ENCODE data around the gene VDAC1.

Gene VDAC1

GRCh38 chr5:133990396-133990795 is 14.4 kb downstream of the VDAC1 start:
- H3K4me1 ChIP-seq, result no peaks in the 10 kb centered on the region; the same call in none of the 2 replicates
- TF ChIP-seq CTCF (IDR thresholded peaks at IDR 0.05; ENCODE audit: low read depth, low read length), result no peak
- H3K9me3 ChIP-seq, result no peaks in the 10 kb centered on the region

GRCh38 chr5:133985540-133986180 is 19.1 kb downstream of the VDAC1 start:
- Histone ChIP-seq H3K27me3 (no peaks in the 10 kb centered on the region), H3K4me1 (no peaks in the 10 kb centered on the region), H3K9me3 (no peaks in the 10 kb centered on the region), H3K4me3 (ENCODE audit: low read depth, low read length) (no peak overlapping the region), H3K36me3 (peaks cover 87% of the 10 kb centered on the region)
- no peak for TF ChIP-seq CTCF (IDR thresholded peaks at IDR 0.05; ENCODE audit: low read depth, low read length)
- no peak for DNase-seq

More at GRCh38 chr5:133990396-133990795, 14.4 kb downstream of the VDAC1 start:
- Histone ChIP-seq H3K4me3 (ENCODE audit: low read depth, low read length) (no peak overlapping the region), H3K36me3 (peaks cover 71% of the 10 kb centered on the region), H3K27me3 (no peaks in the 10 kb centered on the region)
- no peak for DNase-seq

- peaks cover 85% of the 10 kb centered on the region for H3K36me3 ChIP-seq
- no peaks in the 10 kb centered on the region for H3K4me1 ChIP-seq
- no peaks in the 10 kb centered on the region for H3K9me3 ChIP-seq
- H3K4me3 ChIP-seq (ENCODE audit: low read depth, low read length), result no peak overlapping the region
- no peak for DNase-seq
- no peak for TF ChIP-seq CTCF (IDR thresholded peaks at IDR 0.05; ENCODE audit: low read depth, low read length)
- H3K27me3 ChIP-seq, result no peaks in the 10 kb centered on the region
Observed at GRCh38 chr5:133983674-133984073, 21.1 kb downstream of the VDAC1 start.

- Histone ChIP-seq H3K9me3 (no peaks in the 10 kb centered on the region), H3K4me3 (ENCODE audit: low read depth, low read length) (no peak overlapping the region), H3K4me1 (no peaks in the 10 kb centered on the region), H3K27me3 (no peaks in the 10 kb centered on the region), H3K36me3 (peaks cover 87% of the 10 kb centered on the region)
- no peak for DNase-seq
- peak; percentile 24 for TF ChIP-seq CTCF (IDR thresholded peaks at IDR 0.05; ENCODE audit: low read depth, low read length)
Observed at GRCh38 chr5:133981714-133982113, 23.1 kb downstream of the VDAC1 start.

- H3K36me3 ChIP-seq, result peaks cover 87% of the 10 kb centered on the region
- H3K9me3 ChIP-seq, result no peaks in the 10 kb centered on the region
- no peaks in the 10 kb centered on the region for H3K4me1 ChIP-seq
Observed at GRCh38 chr5:133980652-133981051, 24.1 kb downstream of the VDAC1 start.

More at GRCh38 chr5:133980652-133981051, 24.1 kb downstream of the VDAC1 start:
- TF ChIP-seq CTCF (IDR thresholded peaks at IDR 0.05; ENCODE audit: low read depth, low read length), result no peak
- H3K27me3 ChIP-seq, result no peaks in the 10 kb centered on the region
- DNase-seq, result no peak
- H3K4me3 ChIP-seq (ENCODE audit: low read depth, low read length), result no peak overlapping the region
